ENCODE results near the gene GPR39. TPM values are rescaled to one million over a fixed set of nuclear protein-coding genes. Genes with fewer than 3 reads are reported as not detected.

The GPR39 gene
- total and polyA plus RNA-seq, 2 donors (not counting 3 experiments of a cell fraction or from before 2014, with no cell fraction given): 0.03 to 0.20 TPM

GRCh38 chr2:132519566-132519965, 103.0 kb downstream of the GPR39 start:
- H2AFZ ChIP-seq (ENCODE audit: low read depth, low read length): no peak overlapping the region
- H3K4me1 ChIP-seq (ENCODE audit: control insufficient read depth, extremely low read depth, insufficient read depth, low read length): no peaks in the 10 kb centered on the region
- H3K79me2 ChIP-seq (ENCODE audit: control insufficient read depth, insufficient read depth, low read length): no peaks in the 10 kb centered on the region
- BruUV-seq (replicated peaks): no TSS peak
- H3K27ac ChIP-seq (ENCODE audit: insufficient read depth, low read depth, low read length): no peak overlapping the region
- H3K27me3 ChIP-seq (ENCODE audit: control insufficient read depth in 2 of 2, insufficient read depth in 2 of 2, low read length in 2 of 2): no peaks in the 10 kb centered on the region
- no peaks in the 10 kb centered on the region for H3K36me3 ChIP-seq (ENCODE audit: control insufficient read depth in 2 of 2, extremely low read depth in 1 of 2, insufficient read depth in 2 of 2, low read length in 2 of 2)
- H4K20me1 ChIP-seq (replicated peaks; ENCODE audit: control insufficient read depth, extremely low read depth, insufficient read depth, low read length): no peaks in the 10 kb centered on the region
- POLR2A ChIA-PET: no interaction called here
- no peaks in the 10 kb centered on the region for H3K9me3 ChIP-seq (replicated peaks; ENCODE audit: control insufficient read depth, insufficient read depth, low read length)
- CTCF ChIA-PET: interaction anchor here (0.8 kb wide), 1 partner anchor 28 kb away, joined by 3 read pairs; no protein-coding TSS in a partner anchor
- dilution Hi-C loops (cut with MboI; ENCODE audit: extremely low pct_ligation_motif_present, low sequenced_read_pairs) (no loop called here), intact Hi-C loops (cut with micrococcal nuclease) (no loop called here)
- H3K4me2 ChIP-seq (ENCODE audit: insufficient read depth, low read length): no peak overlapping the region
- H3K9me1 ChIP-seq (replicated peaks; ENCODE audit: control insufficient read depth, extremely low read depth, insufficient read depth, low read length): no peaks in the 10 kb centered on the region
- DNase-seq (ENCODE audit: low read depth, low spot score) (no peak), FAIRE-seq (no peak)
- no peak overlapping the region for H3K9ac ChIP-seq (replicated peaks; ENCODE audit: extremely low read depth, insufficient read depth, low read length)
- H3K4me3 ChIP-seq (replicated peaks in 1 of 3; ENCODE audit: insufficient read depth in 1 of 3, low read depth in 1 of 3, low read length in 3 of 3): no peak overlapping the region
- no peak for TF ChIP-seq POLR2AphosphoS5 (IDR thresholded peaks at IDR 0.05; ENCODE audit: insufficient read depth, low read depth, low read length)
- TF ChIP-seq, protein P1, sequence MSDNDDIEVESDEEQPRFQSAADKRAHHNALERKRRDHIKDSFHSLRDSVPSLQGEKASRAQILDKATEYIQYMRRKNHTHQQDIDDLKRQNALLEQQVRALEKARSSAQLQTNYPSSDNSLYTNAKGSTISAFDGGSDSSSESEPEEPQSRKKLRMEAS (IDR thresholded peaks at IDR 0.05; ENCODE audit: insufficient read depth, insufficient read length): no peak

DNA sequence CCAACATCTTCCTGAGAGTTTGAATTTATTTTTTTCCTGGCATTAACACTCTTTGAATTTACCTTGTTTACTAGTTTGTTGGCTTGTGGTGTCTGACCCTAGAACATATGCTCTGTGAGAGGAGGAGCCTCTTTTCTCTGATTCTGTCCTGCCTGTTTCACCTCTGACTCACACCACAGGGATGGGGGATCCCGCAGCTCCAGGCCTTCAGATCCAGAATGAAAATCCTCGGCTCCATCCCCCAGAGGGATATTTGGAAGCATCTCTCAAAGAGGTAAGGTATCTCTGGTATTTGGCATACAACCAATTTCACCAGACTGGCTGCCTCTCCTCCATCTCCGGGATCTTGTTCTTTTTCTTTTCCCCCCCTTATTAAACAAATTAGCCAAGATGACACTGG, 104.7 kb downstream of the GPR39 start:
- dilution Hi-C loops (cut with MboI; ENCODE audit: extremely low pct_ligation_motif_present, low sequenced_read_pairs) (no loop called here), intact Hi-C loops (cut with micrococcal nuclease) (no loop called here)
- Histone ChIP-seq H3K9me3 (replicated peaks; ENCODE audit: control insufficient read depth, insufficient read depth, low read length) (peaks cover 2% of the 10 kb centered on the region), H3K27me3 (ENCODE audit: control insufficient read depth in 2 of 2, insufficient read depth in 2 of 2, low read length in 2 of 2) (no peaks in the 10 kb centered on the region), H3K9me1 (replicated peaks; ENCODE audit: control insufficient read depth, extremely low read depth, insufficient read depth, low read length) (no peaks in the 10 kb centered on the region), H4K20me1 (replicated peaks; ENCODE audit: control insufficient read depth, extremely low read depth, insufficient read depth, low read length) (no peaks in the 10 kb centered on the region), H3K9ac (replicated peaks; ENCODE audit: extremely low read depth, insufficient read depth, low read length) (no peak overlapping the region), H3K36me3 (ENCODE audit: control insufficient read depth in 2 of 2, extremely low read depth in 1 of 2, insufficient read depth in 2 of 2, low read length in 2 of 2) (no peaks in the 10 kb centered on the region), H3K4me3 (replicated peaks in 1 of 3; ENCODE audit: insufficient read depth in 1 of 3, low read depth in 1 of 3, low read length in 3 of 3) (no peak overlapping the region), H3K27ac (ENCODE audit: insufficient read depth, low read depth, low read length) (no peak overlapping the region), H2AFZ (ENCODE audit: low read depth, low read length) (no peak overlapping the region), H3K79me2 (ENCODE audit: control insufficient read depth, insufficient read depth, low read length) (no peaks in the 10 kb centered on the region), H3K4me2 (ENCODE audit: insufficient read depth, low read length) (no peak overlapping the region), H3K4me1 (ENCODE audit: control insufficient read depth, extremely low read depth, insufficient read depth, low read length) (no peaks in the 10 kb centered on the region)
- FAIRE-seq (no peak), DNase-seq (ENCODE audit: low read depth, low spot score) (no peak)
- TF ChIP-seq JUN (IDR thresholded peaks at IDR 0.05; ENCODE audit: borderline replicate concordance, insufficient read depth, insufficient read length, low read depth) (no peak), MYC (IDR thresholded peaks at IDR 0.05; ENCODE audit: low read depth, low read length) (no peak), EZH2 (IDR thresholded peaks at IDR 0.05; ENCODE audit: borderline replicate concordance, low read depth, low read length, severe bottlenecking) (no peak)
- CTCF ChIA-PET: no interaction called here
- POLR2A ChIA-PET: no interaction called here
- BruUV-seq (replicated peaks): no TSS peak
